Peyer's patch (tissue), 4 donors: ENCODE measurements around the gene LRBA.

Experiments used
- POLR2A ChIP-seq, 2 donors: fragments of 450-650 bp; IDR thresholded peaks; one replicate each; pipeline ENCODE4 v1.5.1; 2017; ENCODE audit warnings: antibody characterized with exemption in 2 of 2, mild to moderate bottlenecking in 2 of 2, moderate library complexity in 2 of 2
- TF ChIP-seq, protein P1 (sequence below), 6 experiments: fragments of 450-650 bp in 4 of 6; fragments of 200-600 bp in 2 of 6; sonication (generic) in 1 of 6; IDR thresholded peaks; one replicate each; pipeline ENCODE4 v1.5.1; 2017 to 2019; ENCODE audit warnings: antibody characterized with exemption in 6 of 6, mild to moderate bottlenecking in 3 of 6, moderate library complexity in 1 of 6

DNA sequence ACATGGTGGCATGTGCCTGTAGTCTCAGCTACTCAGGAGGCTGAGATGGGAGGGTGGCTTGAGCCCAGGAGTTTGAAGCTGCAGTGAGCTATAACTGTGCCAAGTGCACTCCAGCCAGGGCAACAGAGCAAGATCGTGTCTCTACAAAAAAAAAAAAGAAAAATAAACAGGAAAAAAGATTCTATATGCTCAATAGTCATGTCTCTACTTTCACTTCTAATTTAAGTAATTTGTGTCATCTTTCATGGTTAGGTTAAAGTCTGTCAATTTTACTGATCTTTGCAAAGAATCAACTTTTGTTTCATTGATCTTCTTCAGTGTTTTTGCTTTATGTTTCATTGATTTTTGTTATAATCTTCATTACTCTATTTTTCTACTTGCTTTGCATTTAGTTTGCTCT, 539.3 kb downstream of the LRBA start:
- no peak for TF ChIP-seq POLR2A (IDR thresholded peaks at IDR 0.05)
- TF ChIP-seq, protein P1, sequence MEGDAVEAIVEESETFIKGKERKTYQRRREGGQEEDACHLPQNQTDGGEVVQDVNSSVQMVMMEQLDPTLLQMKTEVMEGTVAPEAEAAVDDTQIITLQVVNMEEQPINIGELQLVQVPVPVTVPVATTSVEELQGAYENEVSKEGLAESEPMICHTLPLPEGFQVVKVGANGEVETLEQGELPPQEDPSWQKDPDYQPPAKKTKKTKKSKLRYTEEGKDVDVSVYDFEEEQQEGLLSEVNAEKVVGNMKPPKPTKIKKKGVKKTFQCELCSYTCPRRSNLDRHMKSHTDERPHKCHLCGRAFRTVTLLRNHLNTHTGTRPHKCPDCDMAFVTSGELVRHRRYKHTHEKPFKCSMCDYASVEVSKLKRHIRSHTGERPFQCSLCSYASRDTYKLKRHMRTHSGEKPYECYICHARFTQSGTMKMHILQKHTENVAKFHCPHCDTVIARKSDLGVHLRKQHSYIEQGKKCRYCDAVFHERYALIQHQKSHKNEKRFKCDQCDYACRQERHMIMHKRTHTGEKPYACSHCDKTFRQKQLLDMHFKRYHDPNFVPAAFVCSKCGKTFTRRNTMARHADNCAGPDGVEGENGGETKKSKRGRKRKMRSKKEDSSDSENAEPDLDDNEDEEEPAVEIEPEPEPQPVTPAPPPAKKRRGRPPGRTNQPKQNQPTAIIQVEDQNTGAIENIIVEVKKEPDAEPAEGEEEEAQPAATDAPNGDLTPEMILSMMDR (IDR thresholded peaks at IDR 0.05): no peak
